Measurements from ENCODE around the gene TSHR.
"Not testable (repeated sequence)": the region's sequence is repeated elsewhere in the genome, so short reads cannot be mapped to it uniquely, and the experiment has no call there.

Gene TSHR

GRCh38 chr14:80955416-80955941 is at the start of gene TSHR:
Gene TSHR, plus strand, starts transcription at chr14:80955621. Its CDS starts 60 bp downstream, at chr14:80955681.
- DNase-seq (ENCODE audit: low read depth in 2 of 2) = no peak

DNA sequence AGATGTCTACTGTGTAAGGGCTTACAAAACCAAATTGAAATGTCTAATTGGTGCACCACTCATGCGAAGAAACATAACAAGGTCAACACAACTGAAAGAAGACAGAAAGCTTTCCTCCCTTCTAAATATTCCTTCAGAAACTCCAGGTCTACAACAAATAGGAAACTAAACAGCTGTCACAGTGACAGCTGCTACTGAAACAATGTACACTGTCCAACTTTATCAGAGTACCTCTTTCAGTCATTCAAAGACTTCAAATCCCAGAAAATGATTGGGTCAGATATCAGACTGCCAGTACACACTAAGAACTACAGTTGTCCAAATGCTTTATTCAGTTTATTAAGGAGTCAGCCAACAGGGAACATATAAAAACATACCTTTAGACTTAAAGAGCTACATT is 49.1 kb upstream of the TSHR start:
- no peak for DNase-seq (ENCODE audit: low read depth in 2 of 2)

DNA sequence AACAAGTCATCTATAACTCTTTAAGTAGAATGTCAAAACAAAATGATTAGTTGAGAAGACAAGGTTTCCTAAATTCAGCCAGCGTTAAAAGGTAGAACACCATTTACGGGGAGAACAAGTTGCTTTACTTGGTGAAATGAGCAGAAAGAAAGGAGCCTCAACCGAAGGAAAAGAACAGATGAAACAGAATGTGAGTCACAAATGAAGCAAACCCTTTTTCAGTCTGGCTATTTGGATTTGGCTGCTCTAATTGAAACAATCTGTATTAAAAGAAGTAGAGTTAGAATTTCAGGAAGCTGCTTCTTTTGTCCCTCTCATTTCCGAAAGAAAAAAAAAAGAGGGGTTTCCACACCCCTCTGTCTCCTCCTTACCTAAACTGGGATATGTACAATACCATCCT is 48.5 kb upstream of the TSHR start:
- no peak for DNase-seq (ENCODE audit: low read depth in 2 of 2)

DNA sequence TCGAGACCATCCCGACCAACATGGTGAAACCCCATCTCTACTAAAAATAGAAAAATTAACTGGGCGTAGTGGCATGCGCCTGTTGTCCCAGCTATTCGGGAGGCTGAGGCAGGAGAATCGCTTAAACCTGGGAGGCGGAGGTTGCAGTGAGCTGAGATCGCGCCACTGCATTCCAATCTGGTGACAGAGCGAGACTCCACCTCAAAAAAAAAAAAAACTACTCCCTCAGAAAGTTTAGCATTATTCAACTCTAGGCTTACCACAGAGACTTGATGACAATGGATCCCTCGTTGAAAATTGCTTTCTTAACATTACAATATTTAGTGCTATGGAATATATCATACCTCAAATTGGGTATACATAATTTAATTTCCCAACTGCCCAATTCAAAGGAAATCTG is 43.4 kb upstream of the TSHR start:
- DNase-seq (ENCODE audit: low read depth in 2 of 2) = not testable (repeated sequence)

- DNase-seq (ENCODE audit: low read depth in 2 of 2) = no peak
These were observed 35.8 kb upstream of the TSHR start for GRCh38 chr14:80919622-80920021.

DNA sequence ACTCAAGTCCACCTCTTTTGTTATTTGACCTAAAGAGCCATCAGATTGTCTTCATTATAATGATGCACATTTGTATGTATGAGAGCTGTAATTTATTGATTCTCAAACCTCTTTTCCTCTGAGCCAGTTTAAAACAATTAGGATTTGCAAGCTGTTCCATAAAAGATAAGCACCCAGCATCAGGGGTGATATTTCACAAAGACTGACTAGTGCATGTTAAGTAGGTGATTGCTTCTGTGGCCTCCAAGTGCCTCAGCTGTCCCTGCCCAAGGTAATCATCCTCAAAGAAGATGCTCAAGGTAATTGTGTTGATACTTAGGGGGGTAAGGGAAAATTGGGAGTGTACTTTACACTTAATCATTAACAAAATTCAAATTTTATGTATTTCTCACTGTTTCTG is 32.1 kb upstream of the TSHR start:
- DNase-seq (ENCODE audit: low read depth in 2 of 2) = no peak

- no peak for DNase-seq (ENCODE audit: low read depth in 2 of 2)
These were observed 30.9 kb upstream of the TSHR start for GRCh38 chr14:80924365-80925103.

DNA sequence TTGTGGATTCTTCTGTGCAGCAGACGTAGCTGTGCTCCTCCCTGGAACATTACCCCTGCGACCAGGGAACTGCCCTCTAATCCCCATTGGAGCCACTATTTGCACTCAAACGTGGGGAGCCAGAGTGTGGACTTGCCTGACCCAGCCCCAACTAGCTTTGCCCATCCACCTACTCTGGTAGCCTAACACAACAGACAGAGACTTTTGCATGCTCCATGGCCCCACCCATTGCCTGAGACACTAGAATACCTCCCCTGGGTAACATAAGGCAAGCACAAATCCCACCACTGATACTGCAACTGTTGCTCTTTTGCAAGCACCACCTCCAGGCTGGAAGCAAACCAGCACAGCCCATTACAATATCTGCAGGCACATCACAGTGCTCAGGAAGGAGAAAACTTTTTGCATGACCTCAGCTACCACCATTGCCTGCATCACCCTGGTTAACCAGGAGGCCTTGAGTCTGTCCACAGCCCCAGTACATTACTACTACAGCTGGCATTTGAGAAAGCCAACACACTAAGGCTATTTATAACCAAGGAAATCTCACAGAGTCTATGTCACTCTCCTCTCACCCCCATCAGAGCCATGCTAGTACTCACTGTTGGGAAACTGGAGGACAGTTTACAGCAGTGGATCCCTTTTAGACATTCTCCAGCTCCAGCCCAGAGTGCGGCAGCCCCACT is 28.9 kb upstream of the TSHR start:
- DNase-seq (ENCODE audit: low read depth in 2 of 2) = no peak

- no peak for DNase-seq (ENCODE audit: low read depth in 2 of 2)
These were observed 28.1 kb upstream of the TSHR start for GRCh38 chr14:80927083-80927989.

- DNase-seq (ENCODE audit: low read depth in 2 of 2) = no peak
These were observed 25.3 kb upstream of the TSHR start for GRCh38 chr14:80930095-80930494.

- DNase-seq (ENCODE audit: low read depth in 2 of 2) = no peak
These were observed 24.5 kb upstream of the TSHR start for GRCh38 chr14:80930836-80931389.

- no peak for DNase-seq (ENCODE audit: low read depth in 2 of 2)
These were observed 22.1 kb upstream of the TSHR start for GRCh38 chr14:80933282-80933681.

- DNase-seq (ENCODE audit: low read depth in 2 of 2) = no peak
These were observed 21.7 kb upstream of the TSHR start for GRCh38 chr14:80933686-80934085.

- no peak for DNase-seq (ENCODE audit: low read depth in 2 of 2)
These were observed 15.3 kb upstream of the TSHR start for GRCh38 chr14:80940146-80940545.

DNA sequence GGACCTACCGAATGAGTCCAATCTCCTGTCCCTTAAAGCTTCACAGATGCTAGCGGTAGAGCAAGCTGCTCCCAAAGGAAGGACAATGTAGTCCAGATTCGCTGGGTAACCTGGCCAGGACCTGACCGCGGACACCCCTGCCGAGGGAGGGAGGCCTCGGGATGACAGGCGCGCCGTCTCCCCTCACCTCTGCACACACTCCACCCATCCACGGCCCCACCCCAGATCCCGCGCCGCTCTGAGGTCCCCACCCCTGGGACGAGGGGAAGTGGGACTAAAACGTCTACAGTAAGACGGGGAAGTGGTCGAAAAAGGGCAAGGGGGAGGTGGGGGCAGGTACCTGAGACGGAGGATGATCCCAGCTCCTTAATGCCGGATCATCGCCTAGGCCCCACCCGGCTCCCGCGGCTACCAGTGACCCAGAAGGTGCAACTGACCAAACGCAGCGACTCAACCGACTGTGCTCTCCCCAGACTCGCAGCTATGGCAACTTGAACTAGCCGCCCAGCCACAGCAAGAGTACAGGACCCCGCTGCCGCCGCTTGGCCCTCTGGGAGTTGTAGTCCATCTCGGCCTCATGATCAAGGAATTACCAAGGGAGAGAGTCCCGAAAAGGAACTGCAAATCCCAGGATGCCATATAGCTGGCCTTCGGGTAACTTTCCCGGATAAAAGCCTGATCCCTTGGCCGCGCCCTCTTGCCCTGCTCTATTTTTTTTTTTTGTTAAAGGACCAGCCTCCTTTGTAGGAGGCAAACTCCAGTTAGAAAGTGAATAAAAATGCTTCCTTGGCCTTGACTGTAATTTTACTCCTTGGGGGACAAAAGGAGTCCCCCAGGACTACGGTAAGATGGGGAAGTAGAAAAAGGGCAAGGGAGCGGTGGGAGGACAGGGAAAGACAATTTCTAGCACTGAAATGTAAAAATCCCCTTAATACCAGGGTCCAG is 13.9 kb upstream of the TSHR start, which contains the start of gene CEP128:
Gene CEP128, minus strand, starts transcription at position 498 of the 945 bp plus-strand sequence.
- peak; percentile 76 to 77 for DNase-seq (ENCODE audit: low read depth in 2 of 2)

DNA sequence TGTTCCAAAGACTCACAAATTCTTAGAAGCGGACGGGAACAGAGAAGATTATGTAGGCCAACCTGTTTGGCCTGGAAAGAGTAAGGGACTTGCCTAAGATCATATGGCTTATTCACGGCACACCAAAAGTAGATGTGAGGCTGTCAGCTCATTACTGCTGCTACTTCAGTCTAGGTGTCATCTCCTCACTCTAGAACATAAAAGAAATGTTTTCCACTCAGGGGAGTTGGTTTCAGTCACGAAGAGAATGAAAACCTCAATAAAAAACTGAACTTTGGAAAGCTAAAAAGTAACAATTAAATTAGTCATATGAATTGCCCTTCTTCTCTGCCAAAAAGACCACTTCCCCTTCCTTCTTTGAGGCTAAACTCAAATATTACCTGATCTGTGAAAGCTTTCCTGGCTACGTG is 13.2 kb upstream of the TSHR start:
- DNase-seq (ENCODE audit: low read depth in 2 of 2) = no peak

DNA sequence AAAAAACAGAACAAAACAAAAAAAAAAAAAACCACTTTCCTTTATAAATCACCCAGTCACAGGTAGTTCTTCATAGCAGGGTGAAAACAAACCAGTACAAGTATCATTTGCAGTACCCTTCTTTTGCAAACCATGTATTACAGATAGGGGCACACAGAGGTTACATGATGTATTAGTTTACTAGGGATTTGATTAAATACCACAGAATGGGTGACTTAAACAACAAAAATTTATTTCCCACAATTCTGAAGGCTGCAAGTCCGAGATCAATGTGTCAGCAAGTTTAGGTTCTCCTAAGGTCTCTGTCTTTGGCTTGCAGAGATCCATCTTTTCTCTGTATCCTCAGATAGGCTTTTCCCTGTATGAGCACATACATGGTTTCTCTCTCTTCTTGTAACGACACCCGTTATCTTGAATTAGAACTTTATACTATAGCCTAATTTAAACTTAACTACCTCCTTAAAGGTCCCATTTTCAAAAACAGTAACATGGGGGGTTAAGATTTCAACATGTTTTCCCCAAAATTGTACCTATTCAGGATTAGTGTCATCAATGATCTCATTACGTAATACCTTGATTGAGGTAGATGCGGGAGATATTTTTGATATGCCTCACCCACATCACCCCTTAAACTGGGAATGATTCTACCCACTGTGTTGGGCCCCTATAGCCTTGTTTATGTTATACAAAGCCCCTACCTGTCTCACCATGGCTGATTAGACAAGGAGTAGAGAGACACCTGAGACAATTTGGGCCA is 10.4 kb upstream of the TSHR start:
- no peak for DNase-seq (ENCODE audit: low read depth in 2 of 2)

- no peak for DNase-seq (ENCODE audit: low read depth in 2 of 2)
These were observed 9.2 kb upstream of the TSHR start for GRCh38 chr14:80946187-80946586.

DNA sequence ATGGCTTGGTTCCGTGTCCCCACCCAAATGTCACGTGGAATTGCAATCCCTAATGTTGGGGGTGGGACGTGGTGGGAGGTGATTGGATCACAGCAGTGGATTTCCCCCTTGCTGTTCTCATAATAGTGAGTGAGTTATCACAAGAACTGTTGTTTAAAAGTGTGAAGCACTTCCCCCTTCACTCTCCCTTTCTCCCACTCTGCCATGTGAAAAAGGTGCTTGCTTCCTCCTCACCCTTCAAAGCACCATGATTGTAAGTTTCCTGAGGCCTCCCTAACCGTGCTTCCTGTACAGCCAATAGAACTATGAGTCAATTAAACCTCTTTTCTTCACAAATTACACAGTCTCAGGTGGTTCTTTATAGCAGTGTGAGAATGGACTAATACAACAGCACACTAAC is 8.6 kb upstream of the TSHR start:
- no peak for DNase-seq (ENCODE audit: low read depth in 2 of 2)

DNA sequence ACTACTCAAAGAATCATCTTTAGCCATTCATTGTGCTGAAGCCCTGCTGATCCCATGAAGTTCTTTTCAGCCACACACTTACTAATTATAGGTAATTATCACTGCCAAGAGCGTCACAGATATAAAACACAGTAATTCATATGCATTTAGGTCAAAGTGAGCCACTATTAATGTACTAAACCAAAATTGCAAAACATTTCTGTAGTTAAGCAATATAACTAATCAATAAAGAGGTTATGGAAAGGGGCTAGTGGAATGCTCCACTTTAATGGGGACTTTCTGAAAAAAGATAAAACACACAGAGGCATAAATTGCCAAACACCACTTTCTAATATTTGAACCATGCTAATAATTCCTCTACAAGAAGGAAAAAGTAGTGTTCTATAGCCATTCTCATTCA is 7.1 kb upstream of the TSHR start:
- no peak for DNase-seq (ENCODE audit: low read depth in 2 of 2)
